ENCODE data around the gene PLCH2. TPM values are rescaled to one million over a fixed set of nuclear protein-coding genes. Genes with fewer than 3 reads are reported as not detected.

The PLCH2 gene
- not detected for total RNA-seq

- TF ChIP-seq CTCF (IDR thresholded peaks at IDR 0.05 in 4 of 5, conservative IDR thresholded peaks at IDR 0.05 in 1 of 5) (no peak), POLR2A (IDR thresholded peaks at IDR 0.05) (no peak)
- no peak within 1 kb of the TSS for H3K4me3 ChIP-seq
- no peaks in the 10 kb centered on the region for H3K27me3 ChIP-seq
- H3K27ac ChIP-seq: no peak within 1 kb of the TSS
- ATAC-seq (no peak), DNase-seq (no peak)
- no peaks in the 10 kb centered on the region for H3K4me1 ChIP-seq
- H3K9me3 ChIP-seq: no peaks in the 10 kb centered on the region
- no peaks in the 10 kb centered on the region for H3K36me3 ChIP-seq
- in situ Hi-C loops (cut with MboI; ENCODE audit: low sequenced_read_pairs in 4 of 4) (no loop called here), intact Hi-C loops (cut with DNase I; ENCODE audit: low total_unique reads) (no loop called here)
Observed at GRCh38 chr1:2476061-2476999, at the start of gene PLCH2. Gene PLCH2 (plus strand): TSS chr1:2476289. CDS start chr1:2476589, 300 bp downstream.

GRCh38 chr1:2426540-2426939, 49.5 kb upstream of the PLCH2 start:
- H3K36me3 ChIP-seq: no peaks in the 10 kb centered on the region
- H3K4me3 ChIP-seq: no peak overlapping the region
- peaks cover 12 to 45% (median 23%) of the 10 kb centered on the region in 3 donors for H3K27me3 ChIP-seq
- intact Hi-C loops (cut with DNase I; ENCODE audit: low total_unique reads) (no loop called here), in situ Hi-C loops (cut with MboI; ENCODE audit: low sequenced_read_pairs in 4 of 4) (no loop called here)
- TF ChIP-seq POLR2A (IDR thresholded peaks at IDR 0.05): no peak
- no peak for TF ChIP-seq CTCF (IDR thresholded peaks at IDR 0.05 in 4 of 5, conservative IDR thresholded peaks at IDR 0.05 in 1 of 5)
- no peaks in the 10 kb centered on the region for H3K9me3 ChIP-seq
- no peaks in the 10 kb centered on the region for H3K4me1 ChIP-seq
- ATAC-seq (no peak), DNase-seq (no peak)
- H3K27ac ChIP-seq: no peak overlapping the region

DNA sequence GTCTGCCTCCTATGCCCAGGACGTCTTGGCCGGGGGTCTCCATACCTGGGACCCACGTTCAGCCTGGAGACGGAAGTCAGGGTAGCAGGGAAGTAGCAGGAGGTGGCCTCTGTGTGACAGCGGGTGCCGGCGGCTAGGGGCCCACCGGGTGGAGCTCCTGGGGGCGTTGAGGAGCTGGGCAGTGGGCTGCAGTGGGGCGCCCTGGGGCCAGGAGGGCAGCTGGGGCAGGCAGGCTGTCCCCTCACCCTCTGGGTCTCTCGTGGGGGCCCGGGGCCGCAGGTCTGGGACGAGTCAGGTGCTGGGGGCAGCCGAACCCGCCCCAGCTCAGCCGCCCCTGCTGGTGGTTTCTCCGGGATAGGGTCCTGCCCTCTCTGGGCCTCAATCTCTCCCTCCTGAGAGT, 49.0 kb upstream of the PLCH2 start:
- in situ Hi-C loops (cut with MboI; ENCODE audit: low sequenced_read_pairs in 4 of 4): no loop called here
- intact Hi-C loops (cut with DNase I; ENCODE audit: low total_unique reads): no loop called here
- no peak overlapping the region for H3K27ac ChIP-seq
- no peaks in the 10 kb centered on the region for H3K9me3 ChIP-seq
- DNase-seq (no peak), ATAC-seq (no peak)
- H3K36me3 ChIP-seq: no peaks in the 10 kb centered on the region
- no peak overlapping the region for H3K4me3 ChIP-seq
- H3K4me1 ChIP-seq: no peaks in the 10 kb centered on the region
- H3K27me3 ChIP-seq: peaks cover 13 to 43% (median 27%) of the 10 kb centered on the region in 3 donors
- TF ChIP-seq POLR2A (IDR thresholded peaks at IDR 0.05): no peak
- no peak for TF ChIP-seq CTCF (IDR thresholded peaks at IDR 0.05 in 4 of 5, conservative IDR thresholded peaks at IDR 0.05 in 1 of 5)

- DNase-seq (no peak), ATAC-seq (no peak)
- Histone ChIP-seq H3K4me1 (no peaks in the 10 kb centered on the region), H3K27ac (no peak overlapping the region), H3K9me3 (no peaks in the 10 kb centered on the region), H3K4me3 (no peak overlapping the region), H3K36me3 (no peaks in the 10 kb centered on the region), H3K27me3 (peaks cover 19 to 38% (median 36%) of the 10 kb centered on the region in 3 donors)
- intact Hi-C loops (cut with DNase I; ENCODE audit: low total_unique reads) (no loop called here), in situ Hi-C loops (cut with MboI; ENCODE audit: low sequenced_read_pairs in 4 of 4) (no loop called here)
- TF ChIP-seq CTCF (IDR thresholded peaks at IDR 0.05 in 4 of 5, conservative IDR thresholded peaks at IDR 0.05 in 1 of 5) (no peak), POLR2A (IDR thresholded peaks at IDR 0.05) (no peak)
Observed at GRCh38 chr1:2427976-2428375, 48.1 kb upstream of the PLCH2 start.
